Breast epithelium (tissue), 3 donors: ENCODE results near the gene FZD2.

Experiments used
- POLR2AphosphoS5 ChIP-seq, 3 donors: sonication (generic); formaldehyde crosslinking; IDR thresholded peaks; one replicate each; pipeline ENCODE4 v1.6.1; 2017; ENCODE audit warnings: antibody characterized with exemption in 3 of 3
- TF ChIP-seq, protein P1 (sequence below), 3 donors: fragments of 450-650 bp; IDR thresholded peaks; one replicate each; pipeline ENCODE4 v1.5.1; 2016 to 2017; ENCODE audit warnings: antibody characterized with exemption in 3 of 3, mild to moderate bottlenecking in 3 of 3, moderate library complexity in 3 of 3

DNA sequence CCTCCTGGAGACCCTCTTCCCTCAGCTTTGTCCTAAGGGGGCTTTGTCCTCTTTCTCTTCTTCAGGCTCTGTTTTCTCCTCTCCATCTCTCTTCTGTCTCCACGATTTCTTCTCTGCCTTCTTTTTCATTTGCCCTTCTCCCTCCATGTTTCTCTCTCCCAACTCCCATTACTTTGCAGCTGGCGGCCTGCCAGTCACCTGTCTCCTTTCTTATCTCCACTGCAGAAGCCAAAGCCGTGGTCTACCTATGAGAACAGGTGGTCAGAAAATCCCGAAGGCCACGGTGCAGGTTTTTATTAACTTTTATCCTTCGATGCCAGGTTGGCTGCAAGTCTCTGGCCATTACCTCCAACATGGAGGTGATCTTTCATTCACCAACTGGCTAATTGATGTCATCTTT is 45.1 kb downstream of the FZD2 start:
- TF ChIP-seq, protein P1, sequence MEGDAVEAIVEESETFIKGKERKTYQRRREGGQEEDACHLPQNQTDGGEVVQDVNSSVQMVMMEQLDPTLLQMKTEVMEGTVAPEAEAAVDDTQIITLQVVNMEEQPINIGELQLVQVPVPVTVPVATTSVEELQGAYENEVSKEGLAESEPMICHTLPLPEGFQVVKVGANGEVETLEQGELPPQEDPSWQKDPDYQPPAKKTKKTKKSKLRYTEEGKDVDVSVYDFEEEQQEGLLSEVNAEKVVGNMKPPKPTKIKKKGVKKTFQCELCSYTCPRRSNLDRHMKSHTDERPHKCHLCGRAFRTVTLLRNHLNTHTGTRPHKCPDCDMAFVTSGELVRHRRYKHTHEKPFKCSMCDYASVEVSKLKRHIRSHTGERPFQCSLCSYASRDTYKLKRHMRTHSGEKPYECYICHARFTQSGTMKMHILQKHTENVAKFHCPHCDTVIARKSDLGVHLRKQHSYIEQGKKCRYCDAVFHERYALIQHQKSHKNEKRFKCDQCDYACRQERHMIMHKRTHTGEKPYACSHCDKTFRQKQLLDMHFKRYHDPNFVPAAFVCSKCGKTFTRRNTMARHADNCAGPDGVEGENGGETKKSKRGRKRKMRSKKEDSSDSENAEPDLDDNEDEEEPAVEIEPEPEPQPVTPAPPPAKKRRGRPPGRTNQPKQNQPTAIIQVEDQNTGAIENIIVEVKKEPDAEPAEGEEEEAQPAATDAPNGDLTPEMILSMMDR (IDR thresholded peaks at IDR 0.05) = no peak
- no peak for TF ChIP-seq POLR2AphosphoS5 (IDR thresholded peaks at IDR 0.05)
